OCI-LY1 (cell line): ENCODE measurements around the gene GPR183.

Source experiments
- EZH2 ChIP-seq: fragments of 200-600 bp; sonication (generic), shearing (Covaris generic); IDR thresholded peaks from 2 replicates; pipeline ENCODE4 v1.8.0; 2017; ENCODE audit warnings: borderline replicate concordance, mixed run types, mild to moderate bottlenecking, antibody characterized with exemption, low read length, moderate library complexity, mixed read lengths
- TF ChIP-seq, protein P1 (sequence below): fragments of 200-600 bp; sonication (generic), shearing (Covaris generic); IDR thresholded peaks from 2 replicates; pipeline ENCODE4 v1.5.1; 2017; ENCODE audit warnings: mild to moderate bottlenecking, antibody characterized with exemption, low read length, moderate library complexity, mixed read lengths

DNA sequence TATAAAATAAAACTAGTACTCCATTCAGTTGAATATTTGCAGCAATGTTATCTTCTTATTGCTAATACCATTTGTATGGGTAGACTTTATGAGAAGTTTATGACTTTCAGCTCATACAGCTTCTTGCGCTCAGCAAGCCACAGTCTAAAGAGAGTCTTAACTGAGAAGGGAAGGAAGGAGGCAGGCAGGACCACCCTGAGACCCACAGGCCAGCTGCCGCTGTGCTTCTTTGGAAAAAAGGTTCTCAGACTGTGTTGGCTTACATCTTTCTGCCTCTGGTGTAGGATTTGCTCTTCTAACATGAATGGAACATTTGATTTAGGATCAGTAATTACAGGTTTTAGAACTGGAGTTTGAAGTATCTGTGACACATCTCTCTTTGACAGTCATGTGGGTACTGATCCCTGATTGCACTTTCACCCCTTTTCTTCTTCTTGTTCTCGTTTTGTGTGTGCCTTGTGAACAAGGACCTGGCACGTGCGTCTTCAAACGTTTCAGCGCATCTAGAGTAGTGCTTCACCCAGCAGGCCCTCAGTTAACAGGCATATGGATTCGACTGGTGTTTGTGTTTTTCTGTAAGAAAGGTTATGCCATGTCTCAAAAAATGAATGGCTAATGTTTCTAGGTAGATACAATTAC lies 41.9 kb downstream of the GPR183 start:
- TF ChIP-seq, protein P1, sequence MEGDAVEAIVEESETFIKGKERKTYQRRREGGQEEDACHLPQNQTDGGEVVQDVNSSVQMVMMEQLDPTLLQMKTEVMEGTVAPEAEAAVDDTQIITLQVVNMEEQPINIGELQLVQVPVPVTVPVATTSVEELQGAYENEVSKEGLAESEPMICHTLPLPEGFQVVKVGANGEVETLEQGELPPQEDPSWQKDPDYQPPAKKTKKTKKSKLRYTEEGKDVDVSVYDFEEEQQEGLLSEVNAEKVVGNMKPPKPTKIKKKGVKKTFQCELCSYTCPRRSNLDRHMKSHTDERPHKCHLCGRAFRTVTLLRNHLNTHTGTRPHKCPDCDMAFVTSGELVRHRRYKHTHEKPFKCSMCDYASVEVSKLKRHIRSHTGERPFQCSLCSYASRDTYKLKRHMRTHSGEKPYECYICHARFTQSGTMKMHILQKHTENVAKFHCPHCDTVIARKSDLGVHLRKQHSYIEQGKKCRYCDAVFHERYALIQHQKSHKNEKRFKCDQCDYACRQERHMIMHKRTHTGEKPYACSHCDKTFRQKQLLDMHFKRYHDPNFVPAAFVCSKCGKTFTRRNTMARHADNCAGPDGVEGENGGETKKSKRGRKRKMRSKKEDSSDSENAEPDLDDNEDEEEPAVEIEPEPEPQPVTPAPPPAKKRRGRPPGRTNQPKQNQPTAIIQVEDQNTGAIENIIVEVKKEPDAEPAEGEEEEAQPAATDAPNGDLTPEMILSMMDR, result no peak
- TF ChIP-seq EZH2, result no peak
